ENCODE results near the gene PKP2.
"Not testable (repeated sequence)": the region's sequence is repeated elsewhere in the genome, so short reads cannot be mapped to it uniquely, and the experiment has no call there.

Gene PKP2

DNA sequence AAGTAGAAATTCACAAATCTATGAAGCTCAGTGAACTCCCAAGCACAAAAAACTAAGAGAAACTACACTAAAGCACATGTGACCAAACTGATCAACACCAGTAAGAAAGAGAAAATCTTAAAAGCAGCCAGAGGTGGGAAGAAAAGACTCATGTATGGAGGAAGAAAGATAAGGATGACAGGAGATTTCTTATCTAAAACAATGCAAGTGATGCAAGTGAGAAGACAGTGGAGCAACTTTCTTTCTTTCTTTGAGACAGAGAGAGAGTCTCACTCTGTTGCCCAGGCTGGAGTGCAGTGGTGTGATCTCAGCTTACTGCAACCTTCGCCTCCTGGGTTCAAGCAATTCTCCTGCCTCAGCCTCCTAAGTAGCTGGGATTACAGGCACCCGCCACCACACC is 34.9 kb downstream of the PKP2 start:
- not testable (repeated sequence) for DNase-seq (ENCODE audit: low read depth in 2 of 2)

DNA sequence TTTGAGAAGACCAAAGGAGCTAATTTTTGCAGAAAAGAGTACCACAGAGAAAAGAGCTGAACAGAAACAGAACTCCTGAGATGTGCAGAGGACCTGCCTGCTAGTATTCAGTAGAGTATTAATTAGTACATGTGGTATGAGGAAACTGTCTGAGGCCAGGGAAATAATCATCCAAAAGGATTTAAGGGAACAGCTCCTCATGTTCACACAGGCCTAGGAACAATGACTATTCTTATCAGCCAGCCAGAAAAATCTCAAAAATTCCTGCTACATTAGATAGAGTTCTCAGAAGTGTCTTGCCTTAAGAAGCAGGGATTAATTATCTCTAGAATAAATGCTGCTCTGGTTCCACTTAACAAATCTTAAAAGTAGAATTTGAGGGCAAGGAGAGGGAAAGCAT is 36.4 kb downstream of the PKP2 start:
- DNase-seq (ENCODE audit: low read depth in 2 of 2): no peak

DNA sequence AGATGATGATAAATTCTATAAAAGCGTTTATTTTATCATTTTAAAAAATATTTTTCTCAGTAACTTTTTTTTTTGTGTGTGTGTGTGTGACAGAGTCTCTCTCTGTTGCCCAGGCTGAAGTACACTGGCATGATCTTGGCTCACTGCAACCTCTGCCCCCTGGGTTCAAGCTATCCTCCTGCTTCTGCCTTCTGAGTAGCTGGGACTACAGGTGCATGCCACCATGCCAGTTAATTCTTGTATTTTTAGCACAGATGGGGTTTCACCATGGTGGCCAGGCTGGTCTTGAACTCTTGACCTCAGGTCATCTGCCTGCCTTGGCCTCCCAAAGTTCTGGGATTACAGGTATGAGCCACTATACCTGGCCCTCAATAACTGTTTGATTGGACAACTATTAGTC is 37.2 kb downstream of the PKP2 start:
- no peak for DNase-seq (ENCODE audit: low read depth in 2 of 2)

DNA sequence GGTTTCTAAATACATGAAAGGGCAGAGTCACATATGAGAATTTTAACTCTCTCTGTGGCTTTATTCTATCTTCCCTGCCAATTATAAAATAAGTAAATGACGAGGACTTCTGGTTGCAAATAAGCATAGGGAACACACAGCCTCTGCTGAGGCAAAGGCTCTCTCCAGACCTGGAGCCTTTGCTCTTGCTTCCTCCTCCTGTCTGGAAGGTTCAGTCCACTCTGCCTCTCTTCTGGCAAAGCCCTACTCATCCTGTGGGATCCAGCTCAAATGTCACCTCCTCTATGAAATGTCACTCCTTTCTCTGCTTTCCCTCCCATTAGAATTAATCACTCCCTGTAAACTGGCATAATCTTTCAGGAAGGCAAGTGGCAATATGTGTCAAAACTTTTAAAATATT is 41.9 kb downstream of the PKP2 start:
- no peak for DNase-seq (ENCODE audit: low read depth in 2 of 2)

DNA sequence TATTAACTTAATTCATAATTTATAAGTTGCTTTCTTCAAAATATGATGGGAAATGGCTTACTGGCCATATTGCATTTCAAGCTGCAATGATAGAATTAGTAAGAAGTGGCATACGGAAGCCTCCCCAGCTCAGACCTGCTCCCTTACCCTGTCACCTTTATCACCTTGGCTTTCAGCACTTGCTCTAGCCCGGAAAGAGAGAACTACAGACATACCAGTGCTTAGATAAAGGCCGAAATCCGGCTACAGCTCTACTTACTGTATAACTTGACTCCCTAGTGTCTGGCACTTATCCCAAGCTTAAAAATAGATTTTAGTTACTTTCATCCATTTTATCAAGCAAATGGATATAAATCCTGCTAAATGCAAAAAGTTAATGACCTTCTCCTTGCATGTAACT is 42.5 kb downstream of the PKP2 start:
- no peak for DNase-seq (ENCODE audit: low read depth in 2 of 2)

DNA sequence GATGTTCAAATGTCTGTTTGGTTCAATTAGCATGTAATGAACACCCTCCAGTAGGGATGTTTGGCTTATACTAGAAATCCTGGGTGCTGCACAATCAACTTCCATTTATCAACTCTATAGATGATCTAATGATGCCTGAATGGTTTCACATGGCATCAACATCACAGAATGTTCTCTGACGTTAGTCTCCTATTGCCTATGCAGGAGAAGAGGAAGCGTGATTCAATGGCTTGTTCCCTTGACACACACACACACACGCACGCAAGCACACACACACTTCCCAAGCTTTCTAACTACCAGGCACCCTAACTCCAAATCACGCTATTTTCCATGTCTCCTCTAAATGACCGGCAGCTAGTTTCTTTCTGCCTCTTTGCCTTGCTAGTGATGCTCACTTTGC is 49.3 kb downstream of the PKP2 start:
- no peak for DNase-seq (ENCODE audit: low read depth in 2 of 2)

DNA sequence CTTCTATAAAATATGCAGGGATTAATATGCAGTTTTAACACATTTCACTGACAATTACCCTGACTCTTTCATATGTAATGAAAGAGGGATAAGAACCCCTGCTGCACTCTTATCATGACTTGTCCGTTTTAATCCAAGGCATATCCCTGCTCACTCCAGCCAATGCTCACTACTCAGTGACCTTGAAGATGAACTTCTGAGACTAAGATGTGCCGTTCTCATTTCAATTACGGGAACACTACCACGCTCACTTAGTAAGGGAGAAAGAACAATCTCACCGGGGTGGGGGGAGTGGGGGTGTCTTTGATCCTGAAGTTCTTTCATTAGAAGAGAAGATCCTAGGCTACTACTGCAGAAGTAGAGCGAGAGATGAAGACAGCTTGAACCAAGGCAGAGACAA is 50.5 kb downstream of the PKP2 start:
- DNase-seq (ENCODE audit: low read depth in 2 of 2): no peak

DNA sequence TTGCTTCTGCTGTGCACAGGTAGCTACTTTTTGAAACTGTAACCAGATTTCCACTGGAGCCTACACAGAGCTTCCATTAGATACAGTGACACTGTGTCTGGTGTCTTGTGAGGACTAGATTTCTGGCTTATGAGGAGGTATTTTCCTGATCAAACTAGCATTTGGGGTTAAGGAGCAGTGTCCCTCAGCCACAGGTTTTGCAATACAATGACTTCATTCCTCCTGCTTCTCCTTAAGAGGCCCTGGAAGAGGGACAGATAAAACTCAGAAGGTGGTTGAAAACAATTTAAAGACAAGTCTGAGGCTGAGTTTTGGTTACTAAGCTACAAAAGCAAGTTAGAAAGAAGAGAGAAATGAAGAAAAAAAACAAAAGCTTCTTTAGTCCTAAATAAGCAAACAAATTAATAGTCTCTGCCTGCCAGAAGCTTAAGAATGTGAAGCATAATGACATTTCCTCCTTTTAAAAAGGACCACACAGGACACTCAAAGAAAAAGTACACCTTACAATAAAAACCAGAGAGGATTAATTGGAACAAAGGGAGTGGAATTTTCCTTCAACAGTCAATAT is 53.0 kb downstream of the PKP2 start:
- no peak for DNase-seq (ENCODE audit: low read depth in 2 of 2)

DNA sequence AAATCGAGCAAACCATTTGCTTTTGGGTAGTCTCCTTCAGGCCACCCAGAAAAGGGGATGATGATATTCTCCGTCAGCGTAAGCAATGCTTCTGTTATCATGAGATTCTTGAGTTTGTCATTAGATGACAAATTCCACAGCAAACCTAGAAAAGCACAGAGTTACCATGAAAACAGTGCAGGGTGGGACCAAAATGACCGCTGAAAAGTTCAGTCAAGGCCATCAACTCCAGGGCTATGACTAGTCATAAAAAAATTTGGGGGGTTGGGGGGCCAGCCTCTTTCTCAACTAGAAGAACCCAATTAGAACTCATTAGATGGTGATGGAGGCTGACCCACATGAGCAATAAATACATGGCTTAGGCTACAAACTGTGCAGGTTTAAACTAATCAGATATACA is 55.5 kb downstream of the PKP2 start:
- no peak for DNase-seq (ENCODE audit: low read depth in 2 of 2)

DNA sequence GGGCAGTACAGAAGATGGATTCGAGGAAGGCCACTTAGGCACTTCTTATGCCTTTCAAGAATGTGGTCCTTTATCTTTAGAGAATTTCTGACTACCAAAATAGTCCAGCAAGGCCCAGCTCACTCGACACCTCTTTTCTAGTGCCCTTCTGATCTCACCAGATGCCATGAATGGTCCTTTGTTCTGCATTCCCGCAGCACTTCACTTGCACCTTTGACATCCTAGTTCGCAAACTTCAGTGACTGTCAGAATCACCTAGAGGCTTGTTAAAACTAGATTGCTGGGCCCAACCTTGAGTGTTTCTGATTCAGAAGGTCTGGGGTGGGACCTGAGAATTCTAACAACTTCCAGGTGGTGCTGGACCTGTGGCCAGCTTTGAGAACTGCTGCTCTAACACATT is 56.7 kb downstream of the PKP2 start:
- no peak for DNase-seq (ENCODE audit: low read depth in 2 of 2)

DNA sequence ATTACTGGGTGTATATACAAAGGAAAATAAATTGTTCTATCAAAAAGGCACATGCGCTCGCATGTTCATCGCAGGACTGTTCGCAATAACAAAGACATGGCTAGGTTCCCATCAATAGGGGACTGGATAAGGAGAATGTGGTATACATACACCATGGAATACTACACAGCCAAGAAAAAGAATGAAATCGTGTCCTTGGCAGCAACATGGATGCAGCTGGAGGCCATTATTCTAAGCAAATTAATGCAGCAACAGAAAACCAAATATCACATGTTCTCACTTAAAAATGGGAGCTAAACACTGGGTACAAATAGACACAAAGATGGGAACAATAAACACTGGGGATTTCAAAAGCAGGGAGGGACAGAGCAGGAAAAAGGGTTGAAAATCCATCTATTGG is 58.6 kb downstream of the PKP2 start:
- DNase-seq (ENCODE audit: low read depth in 2 of 2): no peak

DNA sequence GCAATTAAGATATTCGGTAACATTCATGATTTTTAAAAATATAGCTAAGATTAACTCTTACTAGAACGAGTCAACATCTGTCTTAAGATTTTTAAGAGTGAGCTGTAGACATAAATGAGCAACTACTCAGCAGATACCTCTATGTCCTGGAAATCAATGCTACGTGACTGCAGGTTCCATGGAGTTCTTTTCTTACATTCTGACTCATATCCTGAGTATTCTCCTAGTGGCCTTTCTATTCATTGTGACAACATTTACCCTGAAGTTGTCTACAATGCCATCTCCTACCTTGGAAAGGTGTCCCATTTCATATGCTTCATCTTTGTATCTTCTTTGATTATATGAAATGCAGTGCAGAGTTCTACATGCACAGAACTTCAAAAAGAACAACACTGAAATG is 59.9 kb downstream of the PKP2 start:
- DNase-seq (ENCODE audit: low read depth in 2 of 2): no peak

DNA sequence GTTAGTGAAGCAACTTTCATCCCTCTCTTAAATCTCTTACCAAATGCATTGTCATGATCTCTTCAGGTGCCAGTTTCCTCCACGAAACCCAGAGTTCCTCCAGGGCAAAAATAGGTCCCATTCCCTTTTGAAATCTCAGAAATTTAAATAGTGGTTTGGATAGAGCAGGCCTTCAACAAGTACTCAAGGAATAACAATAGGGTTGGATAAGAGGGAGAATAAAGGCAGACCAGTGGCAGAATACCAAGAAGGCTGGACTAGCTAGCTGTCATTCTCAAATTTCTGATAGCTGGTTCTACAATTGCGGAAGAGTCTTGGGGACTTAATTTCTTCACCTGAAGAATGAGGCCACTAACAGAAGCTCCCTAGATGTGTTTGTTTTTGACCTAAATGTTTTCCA is 62.5 kb downstream of the PKP2 start:
- no peak for DNase-seq (ENCODE audit: low read depth in 2 of 2)

DNA sequence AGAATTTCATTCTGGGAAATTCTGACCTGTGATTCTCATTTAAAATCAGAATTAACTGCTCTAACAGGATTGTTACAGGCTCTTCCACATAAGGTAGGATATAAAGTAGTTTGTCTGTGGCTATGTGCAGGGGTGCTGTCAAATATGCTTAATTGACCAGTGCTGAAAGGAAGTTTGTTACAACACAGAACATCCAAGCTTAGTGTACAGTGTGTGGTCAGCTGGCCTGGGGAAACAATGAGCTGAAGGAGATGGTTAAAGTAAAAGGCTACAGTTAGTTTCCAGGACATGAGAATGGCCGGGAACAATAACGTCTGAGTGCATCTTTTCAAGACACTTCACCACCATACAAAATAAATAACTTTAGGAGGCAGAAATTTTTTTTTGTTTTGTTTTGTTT is 68.0 kb downstream of the PKP2 start:
- DNase-seq (ENCODE audit: low read depth in 2 of 2): no peak

DNA sequence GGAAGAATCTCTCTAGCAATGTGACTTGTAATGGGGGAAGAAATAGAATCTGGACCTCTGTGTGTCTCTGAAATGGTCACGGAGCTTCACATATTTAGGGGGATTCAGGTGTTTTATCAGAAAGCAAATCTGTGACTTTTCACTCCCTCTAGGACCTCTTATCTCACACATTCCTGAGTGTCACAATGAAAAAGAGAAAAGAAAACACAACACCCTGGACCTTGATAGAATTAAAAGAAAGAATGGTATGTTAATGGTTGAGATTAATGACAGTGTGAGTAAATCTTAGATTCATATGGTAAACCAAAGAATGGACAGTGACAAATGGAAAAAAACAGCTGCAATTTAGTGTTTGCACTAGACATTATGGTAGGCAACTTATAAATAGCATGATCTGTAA is 68.5 kb downstream of the PKP2 start:
- DNase-seq (ENCODE audit: low read depth in 2 of 2): no peak

DNA sequence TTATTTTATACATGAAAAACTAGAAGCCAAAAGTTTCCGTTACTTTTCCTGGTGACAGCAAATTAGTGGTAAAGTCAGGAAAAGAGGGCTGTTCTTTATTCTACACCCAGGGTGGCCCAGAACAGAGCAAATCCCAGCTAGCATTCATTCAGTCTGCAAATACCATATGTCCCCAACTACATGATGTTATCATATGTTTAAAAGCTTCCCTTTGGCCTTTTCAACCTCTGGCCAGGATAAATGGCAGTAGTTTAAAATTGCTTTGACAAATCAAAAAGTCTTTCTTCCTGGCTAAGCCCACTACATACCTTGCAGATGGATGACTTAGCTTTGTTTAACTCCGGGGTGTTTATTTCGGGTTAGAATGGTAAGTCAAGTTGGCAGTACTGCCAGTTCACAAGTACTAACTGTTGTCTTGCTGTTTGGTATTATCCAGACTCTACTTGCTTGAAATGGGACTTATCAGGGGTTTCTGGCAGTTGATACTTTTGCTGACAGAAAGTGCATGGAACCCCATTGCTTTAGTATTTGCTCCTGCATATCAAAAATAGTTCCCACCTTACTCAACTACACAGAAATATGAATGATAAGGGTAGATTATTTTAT is 69.7 kb downstream of the PKP2 start:
- DNase-seq (ENCODE audit: low read depth in 2 of 2): no peak

DNA sequence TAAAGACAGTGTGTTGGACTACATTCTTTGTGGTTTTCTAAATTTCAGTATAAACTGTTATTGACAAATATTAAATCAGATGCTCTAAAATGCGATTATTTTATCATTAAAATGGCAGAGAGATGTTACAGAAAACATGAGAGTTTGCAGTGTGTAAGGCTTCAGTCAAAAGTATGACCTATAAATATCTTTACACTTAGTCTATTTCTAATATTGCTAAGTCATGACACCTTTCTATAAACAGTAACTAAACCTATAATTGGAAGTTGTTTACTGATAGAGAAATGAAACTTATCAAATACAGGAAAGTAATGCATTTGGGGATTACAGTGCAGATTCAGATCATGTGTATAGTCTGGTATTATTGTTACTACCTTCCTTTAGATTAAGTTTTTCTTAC is 72.0 kb downstream of the PKP2 start:
- no peak for DNase-seq (ENCODE audit: low read depth in 2 of 2)

DNA sequence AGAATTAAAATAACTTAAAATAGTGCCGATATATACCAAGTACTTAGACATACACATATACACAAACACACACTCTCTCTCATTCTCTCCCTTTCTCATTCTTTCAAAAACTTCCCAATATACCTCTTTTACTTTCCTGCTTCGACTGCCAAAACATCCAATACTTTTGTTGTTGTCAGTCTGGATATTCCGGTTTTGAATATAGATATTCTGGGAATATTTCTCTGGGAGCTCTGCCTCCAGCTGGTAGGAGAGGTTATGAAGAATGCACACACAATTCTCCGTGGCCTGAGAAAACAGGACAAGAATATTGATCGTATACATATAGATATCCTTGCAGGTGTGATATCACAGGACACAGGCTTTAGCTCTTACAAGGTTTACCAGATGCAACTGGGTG is 74.2 kb downstream of the PKP2 start:
- no peak for DNase-seq (ENCODE audit: low read depth in 2 of 2)

DNA sequence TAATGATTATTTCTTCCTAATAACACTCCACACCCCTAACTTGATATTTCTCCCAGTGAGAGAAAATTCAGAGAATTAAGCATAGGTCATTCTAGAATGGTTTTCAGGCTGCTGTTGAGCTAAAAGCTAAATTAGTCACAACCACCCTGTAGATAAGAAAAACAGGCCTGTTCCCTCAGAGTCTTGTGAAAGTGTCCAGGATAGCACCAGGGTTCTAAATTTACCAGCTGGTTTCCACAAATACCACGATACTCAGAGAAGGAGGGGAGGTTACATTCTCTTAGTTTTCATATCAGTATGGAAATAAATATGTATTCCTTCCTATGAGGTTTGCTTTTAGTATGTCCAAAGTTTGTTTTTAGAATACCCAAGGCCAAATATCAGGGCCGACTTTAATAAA is 74.9 kb downstream of the PKP2 start:
- no peak for DNase-seq (ENCODE audit: low read depth in 2 of 2)

DNA sequence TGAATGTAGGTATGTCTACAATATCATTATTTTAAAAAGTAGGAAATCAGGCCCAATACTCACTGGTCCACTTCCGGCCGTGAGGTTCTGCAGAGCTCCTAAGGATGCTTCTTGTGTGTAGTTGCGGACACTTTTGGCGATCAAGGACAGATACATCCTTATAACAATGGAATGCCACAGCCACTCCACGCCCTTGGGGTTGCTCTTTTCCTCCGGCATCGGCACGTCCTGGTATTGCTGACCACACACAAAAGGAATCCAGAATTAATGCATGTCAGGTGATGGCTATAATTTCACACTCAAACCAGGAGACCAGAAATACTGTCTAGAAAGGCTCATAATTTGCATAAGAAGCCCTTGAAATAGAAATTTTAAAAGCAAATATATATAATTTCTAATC is 75.3 kb downstream of the PKP2 start:
- no peak for DNase-seq (ENCODE audit: low read depth in 2 of 2)

DNA sequence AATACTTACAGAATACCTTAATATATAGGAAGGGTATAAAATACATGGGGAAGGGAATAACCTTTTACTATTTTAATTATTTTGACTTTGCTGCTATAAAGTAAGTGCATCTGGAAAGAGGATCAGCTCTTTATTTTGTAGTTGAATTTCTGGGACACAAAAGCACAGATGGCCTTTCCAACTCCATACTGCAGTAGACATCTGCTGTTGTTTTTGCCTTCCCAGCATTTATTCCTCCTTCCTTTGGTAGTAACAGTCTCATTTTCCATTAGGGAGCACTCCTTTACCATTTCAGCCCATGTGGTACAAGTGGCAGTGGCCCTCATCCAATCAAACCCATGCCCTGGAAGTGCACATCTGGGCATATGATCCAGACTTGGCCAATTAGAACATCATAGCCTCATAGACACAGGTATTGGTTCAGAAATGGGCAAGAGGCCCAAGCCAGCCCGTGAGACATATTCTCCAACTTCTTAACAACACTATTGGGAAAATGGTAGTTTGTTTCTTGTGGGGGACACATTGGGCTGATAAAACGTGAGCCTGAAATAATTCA is 76.1 kb downstream of the PKP2 start:
- DNase-seq (ENCODE audit: low read depth in 2 of 2): no peak

DNA sequence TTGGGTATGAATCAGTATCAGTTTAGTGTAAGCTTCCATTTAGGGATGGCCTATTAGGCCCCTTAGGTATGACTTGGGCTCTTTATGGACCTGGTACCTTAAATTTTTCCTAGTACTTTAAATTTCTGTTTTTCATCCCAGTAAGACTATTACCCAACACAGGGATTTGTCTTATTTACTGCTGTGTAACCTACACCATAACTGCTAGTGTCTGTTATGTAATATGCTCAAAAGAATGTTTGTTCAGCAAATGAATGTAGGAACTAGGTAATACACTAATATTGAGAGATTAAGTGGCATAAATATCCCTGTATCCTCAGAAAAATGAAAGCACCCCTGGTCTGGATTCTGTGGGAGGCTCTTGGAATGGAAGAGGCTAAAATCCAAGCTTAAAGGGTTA is 77.2 kb downstream of the PKP2 start:
- no peak for DNase-seq (ENCODE audit: low read depth in 2 of 2)

DNA sequence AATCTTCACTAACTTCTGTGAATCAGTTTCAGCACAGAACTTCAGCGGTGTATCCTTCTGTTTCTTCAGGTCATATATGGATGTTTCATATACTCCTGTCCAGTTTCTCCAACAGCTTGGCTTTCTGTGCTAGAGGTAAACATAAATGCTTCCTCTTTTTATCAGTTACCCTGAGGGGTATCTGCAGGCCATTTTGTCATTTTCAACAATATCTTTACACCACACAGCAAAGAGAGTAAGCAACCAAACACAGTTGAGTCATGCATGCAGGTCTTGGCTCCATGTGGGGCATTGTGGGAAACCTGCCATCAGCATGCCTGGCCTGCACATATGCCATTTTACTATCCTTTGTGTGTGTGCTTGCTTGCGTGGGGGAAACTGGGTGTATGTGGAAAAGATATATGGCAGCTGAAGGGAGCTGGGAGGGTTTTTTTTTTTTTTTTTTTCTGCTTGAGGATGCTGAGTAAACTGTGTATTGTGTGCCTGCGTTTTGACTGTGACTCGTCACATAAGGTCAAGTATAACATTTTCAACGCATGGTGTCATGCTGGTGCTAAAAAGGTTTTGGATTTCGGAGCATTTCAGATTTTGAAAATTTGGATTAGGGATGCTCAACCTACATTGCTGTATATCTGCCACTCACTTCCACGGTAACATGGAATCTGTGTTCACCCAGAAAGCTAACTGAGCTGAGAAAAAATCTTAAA is 84.7 kb downstream of the PKP2 start:
- DNase-seq (ENCODE audit: low read depth in 2 of 2): no peak

Measured in activated CD8-positive, alpha-beta memory T cell treated with anti-CD3 and anti-CD28 coated beads for 4 hours (primary cell).